Amniotic epithelial cell (primary cell): ENCODE data around the gene NCF2.
A peak's percentile ranks its signal among the peaks of the same experiment; 100 is the strongest.

Experiments
- DNase-seq: peaks from one replicate; pipeline ENCODE4 v3.0.0-alpha.2; 2010; ENCODE audit warnings: low read depth

Gene NCF2

GRCh38 chr1:183583466-183583865 lies 6.8 kb downstream of the NCF2 start:
- peak; percentile 82 for DNase-seq

- no peak for DNase-seq
Measured at GRCh38 chr1:183582021-183582713, 8.1 kb downstream of the NCF2 start.

GRCh38 chr1:183580281-183580682 lies 10.0 kb downstream of the NCF2 start:
- peak; percentile 7 for DNase-seq

GRCh38 chr1:183578856-183579255 lies 11.4 kb downstream of the NCF2 start:
- no peak for DNase-seq

GRCh38 chr1:183577897-183578465 lies 12.3 kb downstream of the NCF2 start:
- no peak for DNase-seq

GRCh38 chr1:183576537-183576936 lies 13.7 kb downstream of the NCF2 start:
- no peak for DNase-seq

- no peak for DNase-seq
Measured at GRCh38 chr1:183575606-183576005, 14.7 kb downstream of the NCF2 start.

GRCh38 chr1:183572721-183573120 lies 17.5 kb downstream of the NCF2 start:
- no peak for DNase-seq

GRCh38 chr1:183571678-183572268 lies 18.5 kb downstream of the NCF2 start:
- peak; percentile 29 for DNase-seq

- no peak for DNase-seq
Measured at GRCh38 chr1:183570451-183570850, 19.8 kb downstream of the NCF2 start.

GRCh38 chr1:183569801-183570200 lies 20.5 kb downstream of the NCF2 start:
- DNase-seq = no peak

GRCh38 chr1:183569141-183569540 lies 21.1 kb downstream of the NCF2 start:
- DNase-seq = peak; percentile 7

- DNase-seq = no peak
Measured at GRCh38 chr1:183568176-183569021, 21.9 kb downstream of the NCF2 start.

GRCh38 chr1:183567584-183567983 lies 22.7 kb downstream of the NCF2 start:
- DNase-seq = peak; percentile 36

GRCh38 chr1:183566026-183566425 lies 24.2 kb downstream of the NCF2 start:
- no peak for DNase-seq

- DNase-seq = no peak
Measured at GRCh38 chr1:183565261-183565660, 25.0 kb downstream of the NCF2 start.

GRCh38 chr1:183562701-183563100 lies 27.6 kb downstream of the NCF2 start:
- peak; percentile 8 for DNase-seq

GRCh38 chr1:183559061-183559460 lies 31.2 kb downstream of the NCF2 start:
- DNase-seq = no peak

GRCh38 chr1:183554577-183554976 lies 35.7 kb downstream of the NCF2 start:
- DNase-seq = no peak

GRCh38 chr1:183553764-183554163 lies 36.5 kb downstream of the NCF2 start:
- DNase-seq = peak; percentile 47

- DNase-seq = no peak
Measured at GRCh38 chr1:183553331-183553730, 36.9 kb downstream of the NCF2 start.

GRCh38 chr1:183552891-183553290 lies 37.4 kb downstream of the NCF2 start:
- no peak for DNase-seq

- no peak for DNase-seq
Measured at GRCh38 chr1:183552441-183552840, 37.8 kb downstream of the NCF2 start.
